Mesendoderm (in vitro differentiated cells): ENCODE data around the gene MON1A. TPM values are rescaled to one million over a fixed set of nuclear protein-coding genes. Genes with fewer than 3 reads are reported as not detected.

ENCODE experiments used
- DNase-seq: peaks from one replicate; pipeline ENCODE4 v3.0.0; 2013
- H2AK5ac ChIP-seq: 2 replicates; pipeline ENCODE4 v1.6.1; 2013; ENCODE audit warnings: low read length, inconsistent platforms
- H2BK120ac ChIP-seq: 2 replicates; pipeline ENCODE4 v1.6.1; 2013; ENCODE audit warnings: low read depth, mild to moderate bottlenecking, low read length, moderate library complexity, mixed read lengths
- H2BK15ac ChIP-seq: replicated peaks from 2 replicates; pipeline ENCODE4 v1.6.1; 2013; ENCODE audit warnings: low read depth, mild to moderate bottlenecking, moderate library complexity
- H2BK5ac ChIP-seq: 2 replicates; pipeline ENCODE4 v1.6.1; 2013; ENCODE audit warnings: low read length, inconsistent platforms
- H3K18ac ChIP-seq: 2 replicates; pipeline ENCODE4 v1.6.1; 2013; ENCODE audit warnings: mild to moderate bottlenecking, low read length, mixed read lengths
- H3K23ac ChIP-seq: one replicate; pipeline ENCODE4 v1.6.1; 2013; ENCODE audit warnings: low read length
- H3K27ac ChIP-seq: 2 replicates; pipeline ENCODE4 v1.5.1; 2013; ENCODE audit warnings: low read depth, mild to moderate bottlenecking, inconsistent platforms, low read length, moderate library complexity
- H3K27me3 ChIP-seq: 2 replicates; pipeline ENCODE4 v1.6.1; 2013; ENCODE audit warnings: low read length, control low read depth, mild to moderate bottlenecking, inconsistent platforms; ENCODE audit not compliant: insufficient read depth, poor library complexity
- H3K36me3 ChIP-seq: 2 replicates; pipeline ENCODE4 v1.6.1; 2013; ENCODE audit warnings: low read length, inconsistent platforms; ENCODE audit not compliant: control insufficient read depth, insufficient read depth
- H3K4ac ChIP-seq: one replicate; pipeline ENCODE4 v1.6.1; 2013; ENCODE audit warnings: low read depth, mild to moderate bottlenecking, low read length, moderate library complexity
- H3K4me1 ChIP-seq: 2 replicates; pipeline ENCODE4 v1.6.1; 2013; ENCODE audit warnings: low read depth, low read length, inconsistent platforms; ENCODE audit not compliant: control insufficient read depth
- H3K4me2 ChIP-seq: 2 replicates; pipeline ENCODE4 v1.6.1; 2013; ENCODE audit warnings: low read length
- H3K4me3 ChIP-seq: 2 replicates; pipeline ENCODE4 v1.5.1; 2013; ENCODE audit warnings: mild to moderate bottlenecking, low read length
- H3K56ac ChIP-seq: one replicate; pipeline ENCODE4 v1.6.1; 2013; ENCODE audit warnings: low read length
- H3K79me1 ChIP-seq: 2 replicates; pipeline ENCODE4 v1.6.1; 2013; ENCODE audit warnings: low read length, inconsistent platforms
- H3K79me2 ChIP-seq: 2 replicates; pipeline ENCODE4 v1.6.1; 2013; ENCODE audit warnings: mild to moderate bottlenecking, low read length; ENCODE audit not compliant: control insufficient read depth, insufficient read depth
- H3K9ac ChIP-seq: 2 replicates; pipeline ENCODE4 v1.6.1; 2013; ENCODE audit warnings: low read length, inconsistent platforms
- H4K5ac ChIP-seq: one replicate; pipeline ENCODE4 v1.6.1; 2013; ENCODE audit warnings: low read length
- H4K8ac ChIP-seq: one replicate; pipeline ENCODE4 v1.6.1; 2013; ENCODE audit warnings: low read depth, mild to moderate bottlenecking, control low read depth, low read length, moderate library complexity
- WGBS: extraction: QIAGEN DNeasy Blood & Tissue Kit; methylation state at CpG from one replicate; pipeline ENCODE4 v1.1.7; 2013; ENCODE audit warnings: low lambda C conversion rate, missing lambda C conversion rate; ENCODE audit not compliant: insufficient coverage; ENCODE audit errors: extremely low coverage; 5-methylcytosine and 5-hydroxymethylcytosine counted together
- polyA plus RNA-seq, 2 experiments: library from polyadenylated mRNA; stranded (reverse); fragments of 200-250 nt; gene quantifications; one replicate each; pipeline ENCODE4 v1.2.3, GENCODE V29; 2013

MON1A gene
- 12.0 TPM for polyA plus RNA-seq (2013, experiment 1 of 2)
- polyA plus RNA-seq (2013, experiment 2 of 2) = 11.9 TPM

GRCh38 chr3:49929291-49930167, at the start of gene MON1A:
TSS of gene MON1A (minus strand) at chr3:49929811. CDS start at chr3:49913346, 16,465 bp downstream.
- Histone ChIP-seq H3K79me1 (no peaks in the 10 kb centered on the region), H3K56ac (peak within 1 kb of the TSS; percentile 82), H4K5ac (no peak within 1 kb of the TSS), H3K79me2 (no peaks in the 10 kb centered on the region), H2BK120ac (no peak within 1 kb of the TSS), H3K4me3 (peak within 1 kb of the TSS; percentile 62), H3K18ac (peak within 1 kb of the TSS; percentile 15), H3K4me1 (peaks cover 4% of the 10 kb centered on the region), H3K23ac (no peak within 1 kb of the TSS), H4K8ac (no peak within 1 kb of the TSS), H3K9ac (peak within 1 kb of the TSS; percentile 67), H3K27me3 (no peaks in the 10 kb centered on the region), H2BK5ac (no peak within 1 kb of the TSS), H3K4ac (peak within 1 kb of the TSS; percentile 6), H3K36me3 (no peaks in the 10 kb centered on the region), H2BK15ac (no peak within 1 kb of the TSS), H3K4me2 (peak within 1 kb of the TSS; percentile 50), H3K27ac (peak within 1 kb of the TSS; percentile 35), H2AK5ac (no peak within 1 kb of the TSS)
- WGBS = no CpG with 5 or more reads among the region's 56 CpGs
- DNase-seq = peak; percentile 97

- no peak overlapping the region for H3K9ac ChIP-seq
- H3K4me3 ChIP-seq = no peak overlapping the region
- WGBS = no CpG with 5 or more reads among the region's 2 CpGs
- no peak overlapping the region for H4K5ac ChIP-seq
- H3K36me3 ChIP-seq = no peaks in the 10 kb centered on the region
- peaks cover 2% of the 10 kb centered on the region for H3K79me1 ChIP-seq
- no peaks in the 10 kb centered on the region for H3K4me1 ChIP-seq
- H3K4me2 ChIP-seq = no peak overlapping the region
- no peaks in the 10 kb centered on the region for H3K27me3 ChIP-seq
- no peak overlapping the region for H2BK5ac ChIP-seq
- H3K56ac ChIP-seq = no peak overlapping the region
- no peak overlapping the region for H4K8ac ChIP-seq
- DNase-seq = no peak
- H3K23ac ChIP-seq = no peak overlapping the region
- H2BK120ac ChIP-seq = no peak overlapping the region
- H3K79me2 ChIP-seq = peaks cover 3% of the 10 kb centered on the region
- H3K4ac ChIP-seq = no peak overlapping the region
- no peak overlapping the region for H2AK5ac ChIP-seq
- no peak overlapping the region for H2BK15ac ChIP-seq
- no peak overlapping the region for H3K18ac ChIP-seq
- no peak overlapping the region for H3K27ac ChIP-seq
Observed at GRCh38 chr3:49976942-49977341, 47.3 kb upstream of the MON1A start.

GRCh38 chr3:49972656-49973055, 43.0 kb upstream of the MON1A start:
- Histone ChIP-seq H3K9ac (no peak overlapping the region), H3K56ac (no peak overlapping the region), H4K5ac (no peak overlapping the region), H3K4me1 (no peaks in the 10 kb centered on the region), H2AK5ac (no peak overlapping the region), H3K36me3 (no peaks in the 10 kb centered on the region), H3K79me2 (peaks cover 3% of the 10 kb centered on the region), H3K79me1 (peaks cover under 1% of the 10 kb centered on the region), H4K8ac (no peak overlapping the region), H3K27ac (no peak overlapping the region), H2BK120ac (no peak overlapping the region), H3K18ac (no peak overlapping the region), H3K23ac (no peak overlapping the region), H3K4me3 (no peak overlapping the region), H2BK15ac (no peak overlapping the region), H2BK5ac (no peak overlapping the region), H3K4me2 (no peak overlapping the region), H3K4ac (no peak overlapping the region), H3K27me3 (no peaks in the 10 kb centered on the region)
- no CpG with 5 or more reads among the region's 10 CpGs for WGBS
- no peak for DNase-seq

GRCh38 chr3:49968346-49968745, 38.7 kb upstream of the MON1A start:
- Histone ChIP-seq H2AK5ac (no peak overlapping the region), H3K79me2 (no peaks in the 10 kb centered on the region), H3K36me3 (no peaks in the 10 kb centered on the region), H3K23ac (no peak overlapping the region), H3K4me3 (no peak overlapping the region), H4K5ac (no peak overlapping the region), H3K4me1 (no peaks in the 10 kb centered on the region), H3K4ac (no peak overlapping the region), H3K4me2 (no peak overlapping the region), H3K56ac (no peak overlapping the region), H4K8ac (no peak overlapping the region), H3K27ac (no peak overlapping the region), H2BK120ac (no peak overlapping the region), H2BK5ac (no peak overlapping the region), H3K79me1 (peaks cover 7% of the 10 kb centered on the region), H2BK15ac (no peak overlapping the region), H3K9ac (no peak overlapping the region), H3K18ac (no peak overlapping the region), H3K27me3 (no peaks in the 10 kb centered on the region)
- WGBS = no CpG with 5 or more reads among the region's 8 CpGs
- DNase-seq = no peak

GRCh38 chr3:49967291-49967690, 37.7 kb upstream of the MON1A start:
- no peak overlapping the region for H2BK15ac ChIP-seq
- no CpG with 5 or more reads among the region's 6 CpGs for whole genome bisulfite sequencing
- no peak overlapping the region for H4K5ac ChIP-seq
- no peak overlapping the region for H3K9ac ChIP-seq
- H3K4me1 ChIP-seq = no peaks in the 10 kb centered on the region
- H2BK120ac ChIP-seq = no peak overlapping the region
- H2AK5ac ChIP-seq = no peak overlapping the region
- no peak overlapping the region for H3K27ac ChIP-seq
- DNase-seq = no peak
- no peak overlapping the region for H3K23ac ChIP-seq
- H3K79me2 ChIP-seq = no peaks in the 10 kb centered on the region
- H3K27me3 ChIP-seq = no peaks in the 10 kb centered on the region
- no peak overlapping the region for H2BK5ac ChIP-seq
- no peaks in the 10 kb centered on the region for H3K36me3 ChIP-seq
- H3K4me3 ChIP-seq = no peak overlapping the region
- no peak overlapping the region for H3K4me2 ChIP-seq
- peaks cover 7% of the 10 kb centered on the region for H3K79me1 ChIP-seq
- no peak overlapping the region for H3K18ac ChIP-seq
- H3K4ac ChIP-seq = no peak overlapping the region
- no peak overlapping the region for H4K8ac ChIP-seq
- no peak overlapping the region for H3K56ac ChIP-seq
